Mammary epithelial cell (primary cell): Measurements from ENCODE around the gene MLEC.

ENCODE experiments used
- CTCF ChIP-seq, 2 donors: IDR thresholded peaks in 1 of 2; conservative IDR thresholded peaks in 1 of 2; 2 replicates each; pipeline ENCODE4 v1.5.1; 2011 to 2012; ENCODE audit warnings: inconsistent platforms in 2 of 2, low read length in 2 of 2, mild to moderate bottlenecking in 2 of 2, control low read depth in 1 of 2, low read depth in 1 of 2; ENCODE audit not compliant: insufficient read depth in 1 of 2; ENCODE audit errors: extremely low read depth in 1 of 2
- EZH2 ChIP-seq: IDR thresholded peaks from 2 replicates; pipeline ENCODE4 v1.6.1; 2012; ENCODE audit warnings: low read length, inconsistent platforms, borderline replicate concordance

GRCh38 chr12:120749256-120749655, 62.3 kb downstream of the MLEC start:
- TF ChIP-seq CTCF (conservative IDR thresholded peaks at IDR 0.05 in 1 of 2, IDR thresholded peaks at IDR 0.05 in 1 of 2; ENCODE audit: extremely low read depth in 1 of 2, insufficient read depth in 1 of 2, low read depth in 1 of 2, low read length in 2 of 2) (no peak), EZH2 (no peak)
